ENCODE results near the gene LTBP3. TPM values are rescaled to one million over a fixed set of nuclear protein-coding genes. Genes with fewer than 3 reads are reported as not detected.

Gene LTBP3
- total and polyA plus RNA-seq, 9 of the 15 experiments (the other 6 are each of a cell fraction or from before 2014, with no cell fraction given), result 0.06 to 20.5 (median 4.8) TPM

DNA sequence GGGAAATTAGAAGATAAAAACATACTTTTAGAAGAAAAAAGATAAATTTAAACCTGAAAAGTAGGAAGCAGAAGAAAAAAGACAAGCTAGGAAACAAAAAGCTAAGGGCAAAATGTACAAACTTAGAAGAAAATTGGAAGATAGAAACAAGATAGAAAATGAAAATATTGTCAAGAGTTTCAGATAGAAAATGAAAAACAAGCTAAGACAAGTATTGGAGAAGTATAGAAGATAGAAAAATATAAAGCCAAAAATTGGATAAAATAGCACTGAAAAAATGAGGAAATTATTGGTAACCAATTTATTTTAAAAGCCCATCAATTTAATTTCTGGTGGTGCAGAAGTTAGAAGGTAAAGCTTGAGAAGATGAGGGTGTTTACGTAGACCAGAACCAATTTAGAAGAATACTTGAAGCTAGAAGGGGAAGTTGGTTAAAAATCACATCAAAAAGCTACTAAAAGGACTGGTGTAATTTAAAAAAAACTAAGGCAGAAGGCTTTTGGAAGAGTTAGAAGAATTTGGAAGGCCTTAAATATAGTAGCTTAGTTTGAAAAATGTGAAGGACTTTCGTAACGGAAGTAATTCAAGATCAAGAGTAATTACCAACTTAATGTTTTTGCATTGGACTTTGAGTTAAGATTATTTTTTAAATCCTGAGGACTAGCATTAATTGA is 58.3 kb downstream of the LTBP3 start (continued):
- TF ChIP-seq, protein P1, sequence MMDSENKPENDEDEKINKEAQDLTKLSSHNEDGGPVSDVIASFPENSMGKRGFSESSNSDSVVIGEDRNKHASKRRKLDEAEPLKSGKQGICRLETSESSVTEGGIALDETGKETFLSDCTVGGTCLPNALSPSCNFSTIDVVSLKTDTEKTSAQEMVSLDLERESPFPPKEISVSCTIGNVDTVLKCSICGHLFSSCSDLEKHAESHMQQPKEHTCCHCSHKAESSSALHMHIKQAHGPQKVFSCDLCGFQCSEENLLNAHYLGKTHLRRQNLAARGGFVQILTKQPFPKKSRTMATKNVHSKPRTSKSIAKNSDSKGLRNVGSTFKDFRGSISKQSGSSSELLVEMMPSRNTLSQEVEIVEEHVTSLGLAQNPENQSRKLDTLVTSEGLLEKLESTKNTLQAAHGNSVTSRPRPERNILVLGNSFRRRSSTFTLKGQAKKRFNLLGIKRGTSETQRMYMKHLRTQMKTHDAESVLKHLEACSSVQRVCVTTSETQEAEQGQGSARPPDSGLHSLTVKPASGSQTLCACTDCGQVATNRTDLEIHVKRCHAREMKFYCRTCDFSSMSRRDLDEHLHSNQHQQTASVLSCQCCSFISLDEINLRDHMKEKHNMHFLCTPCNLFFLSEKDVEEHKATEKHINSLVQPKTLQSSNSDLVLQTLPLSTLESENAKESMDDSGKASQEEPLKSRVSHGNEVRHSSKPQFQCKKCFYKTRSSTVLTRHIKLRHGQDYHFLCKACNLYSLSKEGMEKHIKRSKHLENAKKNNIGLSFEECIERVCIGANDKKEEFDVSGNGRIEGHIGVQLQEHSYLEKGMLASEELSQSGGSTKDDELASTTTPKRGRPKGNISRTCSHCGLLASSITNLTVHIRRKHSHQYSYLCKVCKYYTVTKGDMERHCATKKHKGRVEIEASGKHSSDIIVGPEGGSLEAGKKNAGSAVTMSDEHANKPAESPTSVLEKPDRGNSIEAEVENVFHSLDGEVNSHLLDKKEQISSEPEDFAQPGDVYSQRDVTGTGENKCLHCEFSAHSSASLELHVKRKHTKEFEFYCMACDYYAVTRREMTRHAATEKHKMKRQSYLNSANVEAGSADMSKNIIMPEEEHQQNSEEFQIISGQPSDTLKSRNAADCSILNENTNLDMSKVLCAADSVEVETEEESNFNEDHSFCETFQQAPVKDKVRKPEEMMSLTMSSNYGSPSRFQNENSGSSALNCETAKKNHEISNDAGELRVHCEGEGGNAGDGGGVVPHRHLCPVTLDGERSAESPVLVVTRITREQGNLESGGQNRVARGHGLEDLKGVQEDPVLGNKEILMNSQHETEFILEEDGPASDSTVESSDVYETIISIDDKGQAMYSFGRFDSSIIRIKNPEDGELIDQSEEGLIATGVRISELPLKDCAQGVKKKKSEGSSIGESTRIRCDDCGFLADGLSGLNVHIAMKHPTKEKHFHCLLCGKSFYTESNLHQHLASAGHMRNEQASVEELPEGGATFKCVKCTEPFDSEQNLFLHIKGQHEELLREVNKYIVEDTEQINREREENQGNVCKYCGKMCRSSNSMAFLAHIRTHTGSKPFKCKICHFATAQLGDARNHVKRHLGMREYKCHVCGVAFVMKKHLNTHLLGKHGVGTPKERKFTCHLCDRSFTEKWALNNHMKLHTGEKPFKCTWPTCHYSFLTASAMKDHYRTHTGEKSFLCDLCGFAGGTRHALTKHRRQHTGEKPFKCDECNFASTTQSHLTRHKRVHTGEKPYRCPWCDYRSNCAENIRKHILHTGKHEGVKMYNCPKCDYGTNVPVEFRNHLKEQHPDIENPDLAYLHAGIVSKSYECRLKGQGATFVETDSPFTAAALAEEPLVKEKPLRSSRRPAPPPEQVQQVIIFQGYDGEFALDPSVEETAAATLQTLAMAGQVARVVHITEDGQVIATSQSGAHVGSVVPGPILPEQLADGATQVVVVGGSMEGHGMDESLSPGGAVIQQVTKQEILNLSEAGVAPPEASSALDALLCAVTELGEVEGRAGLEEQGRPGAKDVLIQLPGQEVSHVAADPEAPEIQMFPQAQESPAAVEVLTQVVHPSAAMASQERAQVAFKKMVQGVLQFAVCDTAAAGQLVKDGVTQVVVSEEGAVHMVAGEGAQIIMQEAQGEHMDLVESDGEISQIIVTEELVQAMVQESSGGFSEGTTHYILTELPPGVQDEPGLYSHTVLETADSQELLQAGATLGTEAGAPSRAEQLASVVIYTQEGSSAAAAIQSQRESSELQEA (IDR thresholded peaks at IDR 0.05; ENCODE audit: low read depth), result no peak
- TF ChIP-seq, protein P2, sequence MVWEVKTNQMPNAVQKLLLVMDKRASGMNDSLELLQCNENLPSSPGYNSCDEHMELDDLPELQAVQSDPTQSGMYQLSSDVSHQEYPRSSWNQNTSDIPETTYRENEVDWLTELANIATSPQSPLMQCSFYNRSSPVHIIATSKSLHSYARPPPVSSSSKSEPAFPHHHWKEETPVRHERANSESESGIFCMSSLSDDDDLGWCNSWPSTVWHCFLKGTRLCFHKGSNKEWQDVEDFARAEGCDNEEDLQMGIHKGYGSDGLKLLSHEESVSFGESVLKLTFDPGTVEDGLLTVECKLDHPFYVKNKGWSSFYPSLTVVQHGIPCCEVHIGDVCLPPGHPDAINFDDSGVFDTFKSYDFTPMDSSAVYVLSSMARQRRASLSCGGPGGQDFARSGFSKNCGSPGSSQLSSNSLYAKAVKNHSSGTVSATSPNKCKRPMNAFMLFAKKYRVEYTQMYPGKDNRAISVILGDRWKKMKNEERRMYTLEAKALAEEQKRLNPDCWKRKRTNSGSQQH (CRISPR knock-in tag; IDR thresholded peaks at IDR 0.05), result peak; percentile 82
- TF ChIP-seq, protein P3, sequence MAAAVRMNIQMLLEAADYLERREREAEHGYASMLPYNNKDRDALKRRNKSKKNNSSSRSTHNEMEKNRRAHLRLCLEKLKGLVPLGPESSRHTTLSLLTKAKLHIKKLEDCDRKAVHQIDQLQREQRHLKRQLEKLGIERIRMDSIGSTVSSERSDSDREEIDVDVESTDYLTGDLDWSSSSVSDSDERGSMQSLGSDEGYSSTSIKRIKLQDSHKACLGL (CRISPR knock-in tag; IDR thresholded peaks at IDR 0.05; ENCODE audit: borderline replicate concordance, poor library complexity, severe bottlenecking), result no peak
- no peak for TF ChIP-seq PTRF (tag; IDR thresholded peaks at IDR 0.05)
- no peak for TF ChIP-seq SP1 (CRISPR knock-in tag; IDR thresholded peaks at IDR 0.05)
- TF ChIP-seq ZNF232 (CRISPR knock-in tag; IDR thresholded peaks at IDR 0.05), result no peak
- TF ChIP-seq NCOA1 (IDR thresholded peaks at IDR 0.05; ENCODE audit: low read depth), result no peak
- no peak; the same call in 1 of the 2 replicates for TF ChIP-seq ZNF354B (CRISPR knock-in tag; IDR thresholded peaks at IDR 0.05)
- TF ChIP-seq, protein P4, sequence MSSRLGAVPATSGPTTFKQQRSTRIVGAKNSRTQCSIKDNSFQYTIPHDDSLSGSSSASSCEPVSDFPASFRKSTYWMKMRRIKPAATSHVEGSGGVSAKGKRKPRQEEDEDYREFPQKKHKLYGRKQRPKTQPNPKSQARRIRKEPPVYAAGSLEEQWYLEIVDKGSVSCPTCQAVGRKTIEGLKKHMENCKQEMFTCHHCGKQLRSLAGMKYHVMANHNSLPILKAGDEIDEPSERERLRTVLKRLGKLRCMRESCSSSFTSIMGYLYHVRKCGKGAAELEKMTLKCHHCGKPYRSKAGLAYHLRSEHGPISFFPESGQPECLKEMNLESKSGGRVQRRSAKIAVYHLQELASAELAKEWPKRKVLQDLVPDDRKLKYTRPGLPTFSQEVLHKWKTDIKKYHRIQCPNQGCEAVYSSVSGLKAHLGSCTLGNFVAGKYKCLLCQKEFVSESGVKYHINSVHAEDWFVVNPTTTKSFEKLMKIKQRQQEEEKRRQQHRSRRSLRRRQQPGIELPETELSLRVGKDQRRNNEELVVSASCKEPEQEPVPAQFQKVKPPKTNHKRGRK (tag; IDR thresholded peaks at IDR 0.05), result peak; percentile 85
- TF ChIP-seq WHSC1 (IDR thresholded peaks at IDR 0.05; ENCODE audit: low read length), result no peak
- TF ChIP-seq, protein P5, sequence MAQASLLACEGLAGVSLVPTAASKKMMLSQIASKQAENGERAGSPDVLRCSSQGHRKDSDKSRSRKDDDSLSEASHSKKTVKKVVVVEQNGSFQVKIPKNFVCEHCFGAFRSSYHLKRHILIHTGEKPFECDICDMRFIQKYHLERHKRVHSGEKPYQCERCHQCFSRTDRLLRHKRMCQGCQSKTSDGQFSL (CRISPR knock-in tag; IDR thresholded peaks at IDR 0.05), result no peak
- TF ChIP-seq, protein P5 (tag; IDR thresholded peaks at IDR 0.05), result no peak
- no peak for TF ChIP-seq SMAD2 (IDR thresholded peaks at IDR 0.05; ENCODE audit: low read depth, low read length)
- TF ChIP-seq COPS2 (conservative IDR thresholded peaks at IDR 0.05), result no peak
